GM21825 (cell line): ENCODE results near the gene SPIN2A.
A peak's percentile ranks its signal among the peaks of the same experiment; 100 is the strongest.
"Not testable (repeated sequence)": the region's sequence is repeated elsewhere in the genome, so short reads cannot be mapped to it uniquely, and the experiment has no call there.

Source experiments
- ATAC-seq: cut with Tn5 transposase; IDR thresholded peaks from one replicate; pipeline ENCODE4 v1.9.1; 2021; ENCODE audit warnings: mild to moderate bottlenecking, moderate library complexity; ENCODE audit not compliant: unreplicated experiment

The SPIN2A gene

GRCh38 chrX:57137073-57137472, at the start of gene SPIN2A:
Gene SPIN2A (minus strand): TSS chrX:57137397. CDS start chrX:57136597, 800 bp downstream.
- not testable (repeated sequence) for ATAC-seq

- no peak for ATAC-seq
These were observed 41.4 kb upstream of the SPIN2A start for GRCh38 chrX:57178605-57179004.

GRCh38 chrX:57177070-57177469, 39.9 kb upstream of the SPIN2A start:
- no peak for ATAC-seq

GRCh38 chrX:57172544-57172943, 35.3 kb upstream of the SPIN2A start:
- no peak for ATAC-seq

- no peak for ATAC-seq
These were observed 19.3 kb upstream of the SPIN2A start for GRCh38 chrX:57156397-57157049.

GRCh38 chrX:57155171-57155570, 18.0 kb upstream of the SPIN2A start:
- ATAC-seq: no peak

- not testable (repeated sequence) for ATAC-seq
These were observed 15.0 kb upstream of the SPIN2A start for GRCh38 chrX:57152222-57152621.

GRCh38 chrX:57138674-57139073, 1.5 kb upstream of the SPIN2A start:
- no peak for ATAC-seq

GRCh38 chrX:57137501-57137900, 304 bp upstream of the SPIN2A start:
- ATAC-seq: no peak

- not testable (repeated sequence) for ATAC-seq
These were observed 608 bp downstream of the SPIN2A start for GRCh38 chrX:57136589-57136988.

- no peak for ATAC-seq
These were observed 1.9 kb downstream of the SPIN2A start for GRCh38 chrX:57135287-57135686.

- ATAC-seq: no peak
These were observed 2.5 kb downstream of the SPIN2A start for GRCh38 chrX:57134702-57135101.

- ATAC-seq: no peak
These were observed 3.5 kb downstream of the SPIN2A start for GRCh38 chrX:57133706-57134105.

- not testable (repeated sequence) for ATAC-seq
These were observed 3.9 kb downstream of the SPIN2A start for GRCh38 chrX:57133284-57133683.

GRCh38 chrX:57132046-57132445, 5.2 kb downstream of the SPIN2A start:
- no peak for ATAC-seq

- ATAC-seq: no peak
These were observed 15.4 kb downstream of the SPIN2A start for GRCh38 chrX:57121816-57122215.

- ATAC-seq: peak; percentile 99
These were observed 15.9 kb downstream of the SPIN2A start, which contains the start of gene SPIN2B for GRCh38 chrX:57121162-57121755. Gene SPIN2B (minus strand): TSS chrX:57121548.

GRCh38 chrX:57120619-57121161, 16.5 kb downstream of the SPIN2A start:
- not testable (repeated sequence) for ATAC-seq

- no peak for ATAC-seq
These were observed 17.8 kb downstream of the SPIN2A start for GRCh38 chrX:57119416-57119815.

GRCh38 chrX:57117566-57117965, 19.6 kb downstream of the SPIN2A start:
- ATAC-seq: not testable (repeated sequence)

GRCh38 chrX:57104921-57105398, 32.2 kb downstream of the SPIN2A start:
- ATAC-seq: no peak

GRCh38 chrX:57104406-57104805, 32.8 kb downstream of the SPIN2A start:
- ATAC-seq: no peak
